Activated naive CD4-positive, alpha-beta T cell treated with anti-CD3 and anti-CD28 coated beads, Interleukin-2, amount 50 U/mL, for 16 hours (primary cell): ENCODE results near the gene MYO9B.

ENCODE experiments used
- DNase-seq: peaks from one replicate; pipeline ENCODE4 v3.0.0-alpha.2; 2020

Gene MYO9B

DNA sequence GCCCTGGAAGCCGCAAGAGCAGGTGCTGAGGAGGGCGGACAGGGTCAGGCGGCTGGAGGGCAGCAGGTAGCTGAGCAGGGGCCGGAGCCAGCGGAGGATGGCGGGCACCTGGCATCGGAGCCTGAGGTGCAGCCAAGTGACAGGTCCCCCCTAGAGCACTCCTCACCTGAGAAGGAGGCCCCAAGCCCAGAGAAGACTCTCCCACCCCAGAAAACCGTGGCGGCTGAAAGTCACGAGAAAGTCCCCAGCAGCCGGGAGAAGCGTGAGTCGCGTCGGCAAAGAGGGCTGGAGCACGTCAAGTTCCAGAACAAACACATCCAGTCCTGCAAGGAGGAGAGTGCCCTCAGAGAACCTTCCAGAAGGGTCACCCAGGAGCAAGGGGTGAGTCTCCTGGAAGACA is 119.0 kb downstream of the MYO9B start:
- DNase-seq = no peak

DNA sequence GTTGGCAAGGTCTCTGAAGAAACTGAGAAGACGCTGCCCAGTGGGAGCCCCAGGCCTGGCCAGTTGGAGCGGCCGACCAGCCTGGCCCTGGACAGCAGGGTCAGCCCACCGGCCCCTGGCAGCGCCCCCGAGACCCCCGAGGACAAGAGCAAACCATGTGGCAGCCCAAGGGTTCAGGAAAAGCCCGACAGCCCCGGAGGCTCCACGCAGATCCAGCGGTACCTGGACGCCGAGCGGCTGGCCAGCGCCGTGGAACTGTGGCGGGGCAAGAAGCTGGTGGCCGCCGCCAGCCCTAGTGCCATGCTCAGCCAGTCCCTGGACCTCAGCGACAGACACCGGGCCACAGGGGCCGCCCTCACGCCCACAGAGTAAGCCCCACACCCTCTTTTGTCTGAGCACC is 119.5 kb downstream of the MYO9B start:
- no peak for DNase-seq

- DNase-seq = no peak
These were observed 121.0 kb downstream of the MYO9B start for GRCh38 chr19:17196610-17197009.

- no peak for DNase-seq
These were observed 122.1 kb downstream of the MYO9B start for GRCh38 chr19:17197666-17198065.

- no peak for DNase-seq
These were observed 125.0 kb downstream of the MYO9B start for GRCh38 chr19:17200408-17201079.

DNA sequence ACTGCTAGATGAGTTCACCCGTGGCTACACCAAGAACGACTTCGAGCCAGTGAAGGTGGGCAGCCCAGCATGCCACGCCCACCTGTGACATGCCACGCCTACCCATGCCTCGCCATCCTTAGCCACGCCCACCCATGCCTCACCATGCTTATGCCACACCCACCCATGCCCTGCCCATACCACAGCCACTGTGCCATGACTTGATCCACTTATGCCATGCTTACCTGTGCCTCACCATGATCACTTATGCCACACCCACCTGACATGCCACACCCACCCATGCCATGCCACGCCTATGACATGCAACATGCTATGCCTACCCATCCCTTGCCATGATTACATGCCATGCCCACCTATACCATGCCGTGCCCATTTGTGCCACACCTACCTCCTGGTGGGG is 126.7 kb downstream of the MYO9B start:
- DNase-seq = peak; percentile 36

DNA sequence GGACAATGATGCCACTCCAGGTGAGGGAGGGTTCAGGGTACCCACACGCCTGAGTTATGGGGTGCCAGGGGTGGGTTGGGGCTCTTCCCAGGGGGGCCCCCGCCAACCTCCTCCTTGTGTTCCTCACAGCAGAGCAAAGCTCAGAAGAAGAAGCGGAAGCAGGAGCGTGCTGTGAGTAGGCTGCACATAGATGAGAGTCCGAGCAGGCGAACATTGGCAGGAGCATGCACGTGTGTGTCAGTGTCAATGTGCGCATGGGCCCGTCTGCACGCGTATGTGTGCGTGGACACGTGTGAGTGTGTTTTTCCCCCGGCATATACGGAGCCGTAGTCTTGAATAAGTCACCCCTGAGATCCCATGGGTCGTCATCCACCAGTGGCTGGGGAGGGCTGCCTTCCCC is 127.1 kb downstream of the MYO9B start:
- DNase-seq = no peak

DNA sequence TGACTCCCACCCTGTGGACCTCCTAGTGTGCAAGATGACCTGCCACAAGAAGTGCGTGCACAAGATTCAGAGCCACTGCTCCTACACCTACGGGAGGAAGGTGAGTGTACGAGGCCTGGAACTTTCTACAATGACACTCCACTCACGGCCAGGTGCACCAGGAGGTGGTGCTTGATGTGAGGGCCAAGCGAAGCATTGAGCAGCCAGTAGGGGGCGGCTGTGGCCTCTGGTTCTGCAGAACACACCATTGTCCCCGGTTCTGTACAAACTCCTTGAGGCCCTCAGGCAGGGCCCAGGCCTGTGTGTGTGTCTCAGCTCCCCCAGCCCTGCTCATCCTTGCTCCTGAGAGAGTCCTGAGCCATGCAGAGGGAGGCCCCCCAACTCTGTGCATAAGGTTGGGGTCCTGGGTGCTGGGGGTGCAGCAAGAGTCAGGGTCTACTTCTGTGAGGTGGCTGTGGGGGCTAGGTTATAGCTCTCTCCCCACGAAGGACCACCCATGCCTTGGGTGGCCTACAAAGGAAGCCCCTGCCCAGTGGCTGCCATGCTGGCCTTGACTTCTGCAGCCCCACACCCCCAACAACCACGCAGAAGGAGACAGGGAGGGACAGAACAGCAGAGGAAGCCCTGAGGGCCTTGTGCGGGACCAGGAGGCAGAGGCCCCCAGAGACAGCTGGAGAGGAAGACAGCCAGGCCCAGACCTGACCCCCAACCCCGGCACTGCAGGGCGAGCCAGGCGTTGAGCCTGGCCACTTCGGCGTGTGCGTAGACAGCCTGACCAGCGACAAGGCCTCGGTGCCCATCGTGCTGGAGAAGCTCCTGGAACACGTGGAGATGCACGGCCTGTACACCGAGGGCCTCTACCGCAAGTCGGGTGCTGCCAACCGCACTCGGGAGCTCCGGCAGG is 129.9 kb downstream of the MYO9B start:
- DNase-seq = peak; percentile 71

GRCh38 chr19:17206736-17207581 is 131.4 kb downstream of the MYO9B start:
- DNase-seq = no peak

GRCh38 chr19:17209126-17210036 is 133.8 kb downstream of the MYO9B start:
- DNase-seq = peak; percentile 41

GRCh38 chr19:17210296-17210695 is 134.7 kb downstream of the MYO9B start:
- no peak for DNase-seq

- DNase-seq = no peak
These were observed 136.2 kb downstream of the MYO9B start for GRCh38 chr19:17211547-17212446.

- DNase-seq = no peak
These were observed 137.8 kb downstream of the MYO9B start for GRCh38 chr19:17213334-17213733.

- no peak for DNase-seq
These were observed 139.0 kb downstream of the MYO9B start for GRCh38 chr19:17214508-17215126.

DNA sequence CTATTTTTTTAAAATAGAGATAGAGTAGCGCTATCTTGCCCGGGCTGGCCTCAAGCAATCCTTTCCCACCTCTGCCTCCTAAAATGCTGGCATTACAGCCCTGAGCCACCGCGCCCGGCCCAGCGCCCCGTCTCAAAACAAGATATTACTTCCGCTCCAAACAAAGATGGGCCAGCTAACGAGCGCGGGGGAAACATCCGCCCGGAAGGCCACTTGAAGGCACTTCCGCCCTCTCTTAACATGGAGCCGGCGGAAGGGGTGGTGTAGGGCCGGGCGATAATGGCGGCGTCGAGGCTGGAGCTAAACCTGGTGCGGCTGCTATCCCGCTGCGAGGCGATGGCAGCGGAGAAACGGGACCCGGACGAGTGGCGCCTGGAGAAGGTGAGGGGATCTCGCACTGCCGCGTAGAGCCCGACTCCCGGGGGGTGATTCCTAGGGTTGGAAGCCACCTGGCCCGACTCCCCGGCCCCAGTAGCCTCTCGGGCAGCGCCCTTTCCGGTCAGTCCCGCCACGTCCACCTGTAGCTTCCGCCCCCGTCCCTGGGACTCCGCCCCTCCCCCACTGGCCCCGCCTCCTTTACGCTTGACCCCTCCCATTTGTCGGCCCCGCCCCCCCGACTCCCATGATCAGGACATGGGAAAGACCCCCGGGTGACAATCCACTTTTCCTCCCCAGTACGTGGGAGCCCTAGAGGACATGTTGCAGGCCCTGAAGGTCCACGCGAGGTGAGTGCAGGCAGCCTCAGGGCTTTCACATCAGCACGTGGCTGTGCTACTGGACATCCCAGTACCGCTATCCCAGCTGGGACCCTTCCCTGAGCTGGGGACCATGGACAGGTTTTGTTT is 139.8 kb downstream of the MYO9B start, which contains the start of gene USE1:
Gene USE1 (plus strand): TSS at position 231 of the 845 bp plus-strand sequence. CDS start 49 bp downstream, at position 280.
- DNase-seq = peak; percentile 87

- no peak for DNase-seq
These were observed 140.6 kb downstream of the MYO9B start for GRCh38 chr19:17216058-17216670.

DNA sequence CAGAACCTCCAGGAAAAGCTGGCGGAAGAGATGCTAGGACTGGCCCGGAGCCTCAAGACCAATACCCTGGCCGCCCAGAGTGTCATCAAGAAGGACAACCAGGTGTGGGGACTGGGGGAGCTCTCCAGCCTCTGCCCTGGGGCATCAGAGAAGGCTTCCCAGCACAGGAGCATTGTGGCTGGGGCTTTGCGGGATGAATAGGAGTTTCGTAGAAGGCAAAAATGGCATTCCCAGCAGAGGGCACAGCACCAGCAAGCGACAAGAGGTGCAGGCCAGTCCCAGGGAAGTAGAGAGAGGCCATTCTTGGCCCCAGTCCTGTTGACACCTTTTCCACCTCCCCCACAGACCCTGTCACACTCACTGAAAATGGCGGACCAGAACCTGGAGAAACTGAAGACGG is 143.7 kb downstream of the MYO9B start:
- DNase-seq = no peak

DNA sequence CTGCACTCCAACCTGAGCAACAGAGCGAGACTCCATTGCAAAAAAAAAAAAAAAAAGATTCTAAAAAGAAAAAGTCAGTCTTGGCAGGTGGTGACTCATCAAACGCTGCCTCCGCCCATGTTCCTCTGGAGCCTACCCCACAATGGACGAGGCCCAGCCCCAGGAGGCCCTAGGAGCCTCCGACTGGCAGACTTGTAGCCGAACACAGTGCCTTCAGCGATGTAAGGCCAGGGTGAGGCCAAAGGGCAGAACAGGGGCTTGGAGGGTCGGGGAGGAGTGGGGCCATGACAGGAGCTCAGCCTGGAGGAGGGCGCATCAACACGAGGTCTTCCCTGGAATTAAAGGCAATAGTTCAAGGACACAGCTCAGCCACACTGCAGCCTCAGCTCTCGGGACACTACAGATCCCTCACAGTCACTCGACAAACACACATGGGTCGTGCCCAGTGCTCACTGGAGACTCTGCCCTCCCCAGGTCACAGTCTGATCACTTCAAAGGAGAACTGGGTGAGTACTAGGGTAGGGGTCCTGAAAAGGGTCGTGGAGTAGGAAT is 144.7 kb downstream of the MYO9B start:
- DNase-seq = no peak

DNA sequence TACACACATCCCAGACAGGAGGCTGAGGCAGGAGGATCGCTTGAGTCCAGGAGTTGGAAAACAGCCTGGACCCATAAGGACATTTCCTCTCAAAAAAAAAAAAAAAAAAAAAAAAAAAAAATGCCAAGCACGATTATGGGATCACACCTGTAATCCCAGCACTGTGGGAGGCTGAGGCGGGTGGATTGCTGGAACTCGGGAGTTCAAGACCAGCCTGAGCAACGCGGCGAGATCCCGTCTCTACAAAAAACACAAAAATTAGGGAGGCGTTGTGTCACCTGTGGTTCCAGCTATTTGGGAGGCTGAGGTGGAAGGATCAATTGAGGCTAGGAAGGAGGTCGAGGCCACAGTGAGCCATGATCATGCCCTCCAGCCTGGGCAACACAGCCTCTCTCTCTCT is 149.5 kb downstream of the MYO9B start:
- DNase-seq = no peak
